LNCAP (cell line): ENCODE data around the gene PPP1CC.

Experiments
- CTCF ChIP-seq: fragments of 450-650 bp; IDR thresholded peaks from 2 replicates; pipeline ENCODE4 v1.5.1; 2017; ENCODE audit warnings: mild to moderate bottlenecking

Gene PPP1CC

DNA sequence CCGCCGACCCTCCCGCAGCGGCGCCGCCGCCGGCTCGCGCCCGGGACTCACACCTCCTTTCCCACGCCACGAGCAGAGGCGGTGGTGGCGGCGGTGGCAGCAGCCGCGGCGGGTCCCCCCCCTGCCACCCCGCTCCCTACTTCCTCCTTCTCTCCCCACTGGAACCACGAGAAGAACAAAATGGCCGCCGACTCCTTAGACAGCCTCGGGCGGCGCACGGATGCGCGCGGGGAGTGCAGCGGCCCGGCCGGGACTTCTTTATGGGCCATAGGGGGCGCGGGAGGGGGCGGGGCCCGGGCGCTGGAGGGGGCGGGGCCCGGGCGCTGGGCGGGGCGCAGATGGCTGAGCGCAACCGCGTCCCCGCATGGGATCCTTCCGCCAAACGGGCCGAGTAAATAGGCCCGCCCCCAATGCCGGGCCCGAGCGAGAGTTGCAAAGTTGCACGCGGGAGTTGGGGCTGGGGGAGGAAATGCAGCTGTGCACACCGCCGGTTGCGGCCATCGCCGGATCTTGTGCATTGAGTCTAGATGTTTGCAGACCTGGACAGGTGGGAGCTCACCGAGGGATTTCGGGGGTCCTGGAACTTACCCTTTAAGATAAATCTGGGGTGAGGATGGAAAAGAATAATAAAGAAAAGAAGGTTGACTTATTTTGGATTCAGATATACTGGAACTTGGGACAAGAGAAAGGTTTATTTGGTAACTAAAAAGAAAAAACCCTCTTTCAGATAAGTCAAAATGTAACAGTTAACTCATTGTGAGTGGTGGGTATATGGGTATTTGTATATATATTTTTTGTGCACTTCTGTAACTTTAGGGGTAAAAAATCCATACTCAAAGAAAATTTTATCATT, at the start of gene PPP1CC:
Gene PPP1CC, minus strand, starts transcription at position 174 of the 853 bp plus-strand sequence. CDS start 184 bp downstream, outside the sequence.
- TF ChIP-seq CTCF = no peak

- TF ChIP-seq CTCF = no peak
Measured at GRCh38 chr12:110791589-110791988, 48.9 kb upstream of the PPP1CC start.

DNA sequence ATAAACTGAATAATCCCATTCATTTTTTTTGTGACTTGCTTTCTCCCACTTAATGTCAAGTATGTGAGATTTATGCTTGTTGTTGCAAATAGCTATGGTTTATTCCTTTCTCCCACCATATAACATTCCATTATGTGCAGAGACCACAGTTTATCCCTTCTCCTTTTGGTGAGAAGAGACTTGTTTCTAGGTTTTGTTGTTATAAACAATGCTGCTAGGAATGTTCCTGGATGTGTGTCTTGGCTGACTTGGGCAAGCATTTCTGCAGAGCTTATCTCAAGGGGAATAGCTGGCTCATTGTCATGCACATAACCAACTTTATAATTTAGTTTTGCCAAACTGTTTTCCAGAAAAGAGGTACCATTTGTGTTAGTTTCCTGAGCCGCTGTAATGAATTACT, 47.6 kb upstream of the PPP1CC start:
- no peak for TF ChIP-seq CTCF

GRCh38 chr12:110786012-110786411, 43.3 kb upstream of the PPP1CC start:
- no peak for TF ChIP-seq CTCF

DNA sequence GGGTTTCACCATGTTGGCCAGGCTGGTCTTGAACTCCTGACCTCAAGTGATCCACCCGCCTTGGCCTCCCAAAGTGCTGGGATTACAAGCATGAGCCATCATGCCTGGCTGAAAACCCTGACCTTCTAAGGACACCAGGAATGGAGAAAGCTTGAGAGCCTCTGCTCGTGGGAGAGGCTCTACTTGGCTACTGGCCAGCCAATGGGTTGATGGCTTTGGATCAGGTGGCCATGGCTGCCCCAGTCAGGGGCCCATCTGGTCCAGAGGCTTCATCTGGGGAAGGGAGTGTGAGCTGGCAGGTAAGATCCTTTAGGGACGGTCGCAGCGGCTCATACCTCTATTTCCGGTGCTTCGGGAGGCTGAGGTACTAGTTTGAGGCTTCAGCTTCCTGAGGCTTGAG, 42.5 kb upstream of the PPP1CC start:
- no peak for TF ChIP-seq CTCF

GRCh38 chr12:110782922-110783321, 40.2 kb upstream of the PPP1CC start:
- TF ChIP-seq CTCF = no peak

DNA sequence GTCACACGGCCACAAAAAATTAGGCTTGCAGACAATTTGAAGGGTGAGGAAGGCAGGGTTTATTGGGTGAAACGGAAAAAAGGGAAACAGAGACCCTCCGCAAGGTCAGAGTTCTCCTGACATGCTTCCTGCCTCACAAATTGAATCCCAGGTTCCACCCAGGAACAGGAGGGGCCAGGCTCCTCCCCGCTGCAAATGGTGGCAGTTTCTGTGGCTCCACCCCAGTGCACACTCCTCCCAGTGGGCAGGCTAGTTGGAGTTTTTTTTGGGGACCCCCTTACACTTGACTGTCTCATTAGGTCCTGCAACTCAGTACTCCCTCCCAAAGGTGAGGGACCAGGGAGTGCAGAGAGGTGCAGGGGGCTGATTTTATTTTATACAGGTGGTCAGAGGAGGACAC, 39.4 kb upstream of the PPP1CC start:
- TF ChIP-seq CTCF = no peak
